Right lobe of liver (tissue), 4 donors: ENCODE measurements around the gene RB1.

Experiments
- POLR2A ChIP-seq: fragments of 450-650 bp; IDR thresholded peaks from one replicate; pipeline ENCODE4 v1.6.1; 2017; ENCODE audit warnings: antibody characterized with exemption, mild to moderate bottlenecking
- TF ChIP-seq, protein P1 (sequence below), 4 donors: fragments of 200-600 bp in 3 of 4; fragments of 450-650 bp in 1 of 4; IDR thresholded peaks; one replicate each; pipeline versions ENCODE4 v1.5.1 to v1.8.0; 2016 to 2022; ENCODE audit warnings: antibody characterized with exemption in 4 of 4, mild to moderate bottlenecking in 2 of 4
- donor health status: DM: no; HTN: no; CAD: no.
- donor health status: DM: no; HTN: no; CAD: no.
- donor health status: DM: no; HTN: yes; CAD: no.

- TF ChIP-seq, protein P1, sequence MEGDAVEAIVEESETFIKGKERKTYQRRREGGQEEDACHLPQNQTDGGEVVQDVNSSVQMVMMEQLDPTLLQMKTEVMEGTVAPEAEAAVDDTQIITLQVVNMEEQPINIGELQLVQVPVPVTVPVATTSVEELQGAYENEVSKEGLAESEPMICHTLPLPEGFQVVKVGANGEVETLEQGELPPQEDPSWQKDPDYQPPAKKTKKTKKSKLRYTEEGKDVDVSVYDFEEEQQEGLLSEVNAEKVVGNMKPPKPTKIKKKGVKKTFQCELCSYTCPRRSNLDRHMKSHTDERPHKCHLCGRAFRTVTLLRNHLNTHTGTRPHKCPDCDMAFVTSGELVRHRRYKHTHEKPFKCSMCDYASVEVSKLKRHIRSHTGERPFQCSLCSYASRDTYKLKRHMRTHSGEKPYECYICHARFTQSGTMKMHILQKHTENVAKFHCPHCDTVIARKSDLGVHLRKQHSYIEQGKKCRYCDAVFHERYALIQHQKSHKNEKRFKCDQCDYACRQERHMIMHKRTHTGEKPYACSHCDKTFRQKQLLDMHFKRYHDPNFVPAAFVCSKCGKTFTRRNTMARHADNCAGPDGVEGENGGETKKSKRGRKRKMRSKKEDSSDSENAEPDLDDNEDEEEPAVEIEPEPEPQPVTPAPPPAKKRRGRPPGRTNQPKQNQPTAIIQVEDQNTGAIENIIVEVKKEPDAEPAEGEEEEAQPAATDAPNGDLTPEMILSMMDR (IDR thresholded peaks at IDR 0.05) = no peak
- no peak for TF ChIP-seq POLR2A
Observed at GRCh38 chr13:48502601-48503319, 199.2 kb downstream of the RB1 start.
